ENCODE data around the gene VCL. TPM values are rescaled to one million over a fixed set of nuclear protein-coding genes. Genes with fewer than 3 reads are reported as not detected.
A peak's percentile ranks its signal among the peaks of the same experiment; 100 is the strongest.

The VCL gene
- total RNA-seq, 1 experiment from 2014 or later = 291 TPM

DNA sequence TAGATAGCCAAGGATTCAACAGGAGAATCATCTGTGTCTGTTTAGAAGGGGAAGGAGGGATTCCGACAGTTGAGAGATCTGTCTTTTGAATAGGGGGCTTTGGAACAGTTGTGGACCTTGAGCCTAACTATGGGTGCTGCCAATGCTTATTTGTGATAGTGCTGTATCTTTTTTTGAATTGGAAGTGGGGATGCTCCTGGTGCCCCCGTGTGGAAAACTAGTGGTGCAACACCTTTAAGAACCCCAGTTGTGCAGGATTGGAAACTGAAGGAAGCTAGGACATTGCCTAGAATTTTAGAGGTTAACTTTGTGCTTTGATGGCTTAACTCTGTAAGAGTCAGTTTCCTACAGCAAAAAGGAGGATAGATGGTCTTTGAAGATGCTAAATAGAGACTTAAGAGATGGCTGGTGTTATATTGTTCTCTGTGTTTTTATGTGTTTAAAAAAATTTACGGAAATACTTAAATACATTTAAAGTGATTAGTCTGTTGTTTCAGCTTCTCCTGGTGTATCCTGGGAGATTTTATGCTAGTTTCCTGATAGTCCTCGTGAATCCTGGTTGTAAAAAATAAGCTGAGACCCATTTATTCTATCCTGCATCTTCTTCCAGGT lies 83.4 kb downstream of the VCL start:
- peaks cover 44 to 47% of the 10 kb centered on the region in 2 experiments for H3K4me1 Mint-ChIP-seq
- Histone ChIP-seq H3K23me2 (ENCODE audit: insufficient read length, low read depth, low read length, poor library complexity, severe bottlenecking) (no peaks in the 10 kb centered on the region), H3K79me2 (ENCODE audit: insufficient read depth, low read length) (no peaks in the 10 kb centered on the region; the same call in 1 of the 2 replicates), H3K4me1 (ENCODE audit: insufficient read depth, low read length) (peaks cover 9% of the 10 kb centered on the region), H3K18ac (ENCODE audit: insufficient read length, low read depth, low read length) (no peak overlapping the region), H3T11ph (ENCODE audit: low read length) (no peak overlapping the region), H3K27me3 (ENCODE audit: insufficient read depth, low read length) (no peaks in the 10 kb centered on the region), H3K4ac (ENCODE audit: low read depth, low read length) (no peak overlapping the region), H4K91ac (ENCODE audit: insufficient read length, low read depth, low read length) (no peak overlapping the region), H2BK12ac (ENCODE audit: insufficient read length, low read depth, low read length) (no peak overlapping the region), H3K14ac (ENCODE audit: insufficient read depth, low read length) (no peak overlapping the region), H4K8ac (replicated peaks; ENCODE audit: insufficient read length, low read depth, low read length) (no peak overlapping the region), H3K9me3 (ENCODE audit: control insufficient read depth, low read depth, low read length) (no peaks in the 10 kb centered on the region), H4K5ac (ENCODE audit: insufficient read length, low read depth, low read length) (no peak overlapping the region), H2BK120ac (ENCODE audit: low read depth, low read length, poor library complexity, severe bottlenecking) (no peak overlapping the region), H2BK15ac (ENCODE audit: low read depth, low read length) (no peak overlapping the region), H3K23ac (ENCODE audit: insufficient read length, low read depth, low read length) (no peak overlapping the region), H3K56ac (ENCODE audit: insufficient read length, low read depth, low read length) (no peak overlapping the region), H2AFZ (ENCODE audit: low read length) (no peak overlapping the region), H3K27ac (ENCODE audit: insufficient read length, low read depth, low read length) (no peak overlapping the region), H2BK5ac (ENCODE audit: insufficient read length, low read length) (no peak overlapping the region), H3K9ac (ENCODE audit: extremely low read depth, insufficient read length, low read length) (no peak overlapping the region), H3K4me2 (ENCODE audit: insufficient read depth, insufficient read length, low read length) (no peak overlapping the region), H3K79me1 (ENCODE audit: insufficient read depth, low read depth, low read length, poor library complexity, severe bottlenecking) (no peaks in the 10 kb centered on the region), H2BK20ac (ENCODE audit: low read depth, low read length, poor library complexity, severe bottlenecking) (no peak overlapping the region), H2AK5ac (ENCODE audit: insufficient read length, low read length) (no peak overlapping the region), H4K20me1 (ENCODE audit: control insufficient read depth, insufficient read depth, insufficient read length) (no peaks in the 10 kb centered on the region)
- no peaks in the 10 kb centered on the region for H3K9me3 Mint-ChIP-seq
- no peaks in the 10 kb centered on the region for H3K27me3 Mint-ChIP-seq (ENCODE audit: low read depth)
- DNase-seq = peak; percentile 50
- WGBS (ENCODE audit: extremely low coverage, insufficient read length, low lambda C conversion rate) = no CpG with 5 or more reads among the region's 4 CpGs
- H3K4me3 Mint-ChIP-seq = no peak overlapping the region
- H3K27ac Mint-ChIP-seq = peak overlapping the region; percentile 1 to 78 (median 68); a peak in 4 of 7 replicates
- peak; percentile 75 for TF ChIP-seq CTCF (conservative IDR thresholded peaks at IDR 0.05)
- peaks cover 29 to 62% (median 37%) of the 10 kb centered on the region in 3 experiments; a peak in 6 of 7 replicates for H3K36me3 Mint-ChIP-seq (ENCODE audit: insufficient read depth in 1 of 3, low read depth in 3 of 3)

All from H9 (cell line).